Endothelial cell (in vitro differentiated cells): ENCODE measurements around the gene AGBL1. TPM values are rescaled to one million over a fixed set of nuclear protein-coding genes. Genes with fewer than 3 reads are reported as not detected.
A peak's percentile ranks its signal among the peaks of the same experiment; 100 is the strongest.

ENCODE experiments used
- DNase-seq: peaks from one replicate; pipeline ENCODE4 v3.0.0; 2021; ENCODE audit warnings: low spot score
- H3K27ac Mint-ChIP-seq: one replicate; pipeline ENCODE4 v1.8.0; 2021; ENCODE audit warnings: mixed read lengths, inconsistent platforms; ENCODE audit not compliant: unreplicated experiment
- H3K27me3 Mint-ChIP-seq: one replicate; pipeline ENCODE4 v1.8.0; 2021; ENCODE audit warnings: mild to moderate bottlenecking, moderate library complexity, mixed read lengths, inconsistent platforms; ENCODE audit not compliant: unreplicated experiment
- H3K36me3 Mint-ChIP-seq: one replicate; pipeline ENCODE4 v1.8.0; 2021; ENCODE audit warnings: mild to moderate bottlenecking, low read depth, mixed read lengths, inconsistent platforms; ENCODE audit not compliant: unreplicated experiment
- H3K4me1 Mint-ChIP-seq: one replicate; pipeline ENCODE4 v1.8.0; 2021; ENCODE audit warnings: mild to moderate bottlenecking, mixed read lengths, inconsistent platforms; ENCODE audit not compliant: unreplicated experiment
- H3K4me3 Mint-ChIP-seq: one replicate; pipeline ENCODE4 v1.8.0; 2021; ENCODE audit warnings: mild to moderate bottlenecking, mixed read lengths, inconsistent platforms; ENCODE audit not compliant: unreplicated experiment
- H3K9me3 Mint-ChIP-seq: one replicate; pipeline ENCODE4 v1.8.0; 2021; ENCODE audit warnings: mixed read lengths, inconsistent platforms; ENCODE audit not compliant: unreplicated experiment
- total RNA-seq: library from RNA; stranded (reverse); fragmentation: NEBNext Ultra II Directional; extraction: Animal tissue kit (Norgen Biotek cat#: 25700); gene quantifications from one replicate; pipeline ENCODE4 v1.2.1, GENCODE V29; 2021; ENCODE audit not compliant: unreplicated experiment
- TF ChIP-seq, protein P1 (sequence below): fragments of 200-600 bp; sonication (generic); IDR thresholded peaks from one replicate; pipeline ENCODE4 v1.5.0; 2021; ENCODE audit warnings: antibody characterized with exemption; ENCODE audit not compliant: unreplicated experiment

Gene AGBL1
- total RNA-seq, 1 donor from 2014 or later, result 0.03 TPM

GRCh38 chr15:87021751-87022150 lies 942.1 kb downstream of the AGBL1 start:
- Mint-ChIP-seq H3K27ac (no peak overlapping the region), H3K36me3 (no peaks in the 10 kb centered on the region), H3K9me3 (no peaks in the 10 kb centered on the region), H3K27me3 (no peaks in the 10 kb centered on the region), H3K4me1 (no peaks in the 10 kb centered on the region), H3K4me3 (no peak overlapping the region)
- no peak for DNase-seq
- TF ChIP-seq, protein P1, sequence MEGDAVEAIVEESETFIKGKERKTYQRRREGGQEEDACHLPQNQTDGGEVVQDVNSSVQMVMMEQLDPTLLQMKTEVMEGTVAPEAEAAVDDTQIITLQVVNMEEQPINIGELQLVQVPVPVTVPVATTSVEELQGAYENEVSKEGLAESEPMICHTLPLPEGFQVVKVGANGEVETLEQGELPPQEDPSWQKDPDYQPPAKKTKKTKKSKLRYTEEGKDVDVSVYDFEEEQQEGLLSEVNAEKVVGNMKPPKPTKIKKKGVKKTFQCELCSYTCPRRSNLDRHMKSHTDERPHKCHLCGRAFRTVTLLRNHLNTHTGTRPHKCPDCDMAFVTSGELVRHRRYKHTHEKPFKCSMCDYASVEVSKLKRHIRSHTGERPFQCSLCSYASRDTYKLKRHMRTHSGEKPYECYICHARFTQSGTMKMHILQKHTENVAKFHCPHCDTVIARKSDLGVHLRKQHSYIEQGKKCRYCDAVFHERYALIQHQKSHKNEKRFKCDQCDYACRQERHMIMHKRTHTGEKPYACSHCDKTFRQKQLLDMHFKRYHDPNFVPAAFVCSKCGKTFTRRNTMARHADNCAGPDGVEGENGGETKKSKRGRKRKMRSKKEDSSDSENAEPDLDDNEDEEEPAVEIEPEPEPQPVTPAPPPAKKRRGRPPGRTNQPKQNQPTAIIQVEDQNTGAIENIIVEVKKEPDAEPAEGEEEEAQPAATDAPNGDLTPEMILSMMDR, result no peak

DNA sequence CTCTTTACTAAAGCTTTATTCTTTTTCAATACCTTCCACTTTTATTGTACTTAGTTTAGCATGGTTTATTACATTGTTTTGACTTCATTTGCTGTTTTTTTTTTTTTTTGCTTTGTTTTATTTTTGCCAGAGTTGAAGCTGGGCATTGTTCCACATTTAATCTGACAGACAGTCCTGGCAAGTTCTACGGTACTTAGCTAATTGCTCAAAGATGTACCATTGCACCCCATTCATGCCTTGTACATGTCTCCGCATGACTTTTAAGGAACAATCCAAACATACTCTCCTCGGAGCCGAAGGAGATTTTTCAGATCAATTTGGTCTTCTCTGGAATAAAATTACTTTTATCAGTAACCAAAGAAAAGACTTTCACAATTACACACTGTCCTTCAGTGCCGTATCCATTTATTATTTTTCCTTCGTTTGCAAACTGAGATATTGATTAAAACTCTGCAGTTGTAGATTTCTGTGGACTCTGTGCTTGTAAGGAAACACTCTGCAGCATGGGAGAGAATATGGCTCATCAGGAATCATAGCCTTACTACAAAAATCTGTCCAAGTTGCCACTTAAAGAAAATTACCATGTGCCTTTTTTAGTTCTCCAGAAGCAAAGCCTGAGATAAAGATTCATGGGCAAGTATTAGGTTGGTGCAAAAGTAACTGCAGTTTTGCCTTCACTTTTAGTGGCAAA lies 952.0 kb downstream of the AGBL1 start:
- no peaks in the 10 kb centered on the region for H3K27me3 Mint-ChIP-seq
- H3K4me1 Mint-ChIP-seq, result peaks cover 3% of the 10 kb centered on the region
- no peak overlapping the region for H3K27ac Mint-ChIP-seq
- no peaks in the 10 kb centered on the region for H3K36me3 Mint-ChIP-seq
- no peak for DNase-seq
- H3K4me3 Mint-ChIP-seq, result no peak overlapping the region
- TF ChIP-seq, protein P1, result no peak
- H3K9me3 Mint-ChIP-seq, result no peaks in the 10 kb centered on the region

GRCh38 chr15:87032295-87032694 lies 952.6 kb downstream of the AGBL1 start:
- Mint-ChIP-seq H3K36me3 (no peaks in the 10 kb centered on the region), H3K4me3 (no peak overlapping the region), H3K27ac (no peak overlapping the region), H3K9me3 (no peaks in the 10 kb centered on the region), H3K4me1 (peaks cover 3% of the 10 kb centered on the region), H3K27me3 (no peaks in the 10 kb centered on the region)
- TF ChIP-seq, protein P1, result no peak
- no peak for DNase-seq

DNA sequence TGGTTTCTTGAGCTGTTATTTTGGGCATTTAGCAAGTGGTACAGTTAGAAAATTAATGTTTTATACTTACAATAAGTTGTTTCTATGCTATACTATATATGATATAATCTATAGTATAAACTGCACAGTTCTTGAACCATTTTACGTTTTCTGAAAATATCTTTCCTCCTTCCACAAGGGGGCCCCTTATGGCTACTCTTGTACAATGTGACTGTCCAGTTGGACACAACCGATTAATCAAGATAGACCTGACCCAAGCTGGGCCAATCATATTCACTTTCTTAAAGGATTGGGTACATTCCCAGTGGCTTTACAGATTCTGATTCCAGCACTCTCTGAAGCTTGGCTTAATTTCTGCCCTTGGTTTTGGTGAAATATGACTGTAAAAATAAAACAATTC lies 953.4 kb downstream of the AGBL1 start:
- no peak overlapping the region for H3K4me3 Mint-ChIP-seq
- no peaks in the 10 kb centered on the region for H3K27me3 Mint-ChIP-seq
- H3K27ac Mint-ChIP-seq, result no peak overlapping the region
- TF ChIP-seq, protein P1, result peak; percentile 43
- peaks cover 7% of the 10 kb centered on the region for H3K4me1 Mint-ChIP-seq
- no peaks in the 10 kb centered on the region for H3K36me3 Mint-ChIP-seq
- no peak for DNase-seq
- no peaks in the 10 kb centered on the region for H3K9me3 Mint-ChIP-seq

DNA sequence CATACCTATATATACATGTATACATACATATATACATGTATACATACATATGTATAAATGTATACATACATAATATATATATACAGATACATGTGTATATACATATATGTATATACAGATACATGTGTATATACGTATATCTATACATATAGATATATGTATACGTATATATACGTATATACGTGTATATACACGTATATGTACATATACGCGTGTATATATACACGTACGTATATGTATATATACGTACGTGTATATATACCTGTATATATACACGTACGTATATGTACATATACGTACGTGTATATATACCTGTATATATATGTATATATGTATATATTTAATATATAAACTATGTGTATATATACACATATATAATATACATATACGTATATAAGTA lies 955.2 kb downstream of the AGBL1 start:
- TF ChIP-seq, protein P1, result no peak
- no peak overlapping the region for H3K4me3 Mint-ChIP-seq
- peaks cover 12% of the 10 kb centered on the region for H3K4me1 Mint-ChIP-seq
- DNase-seq, result no peak
- H3K9me3 Mint-ChIP-seq, result no peaks in the 10 kb centered on the region
- H3K27me3 Mint-ChIP-seq, result no peaks in the 10 kb centered on the region
- H3K36me3 Mint-ChIP-seq, result no peaks in the 10 kb centered on the region
- no peak overlapping the region for H3K27ac Mint-ChIP-seq
